Pulmonary artery endothelial cell (primary cell): ENCODE data around the gene C5. TPM values are rescaled to one million over a fixed set of nuclear protein-coding genes. Genes with fewer than 3 reads are reported as not detected.
"Not testable (repeated sequence)": the region's sequence is repeated elsewhere in the genome, so short reads cannot be mapped to it uniquely, and the experiment has no call there.

ENCODE experiments used
- DNase-seq: peaks from one replicate; pipeline ENCODE4 v3.0.0-alpha.2; 2011; ENCODE audit warnings: low read depth, low spot score
- total RNA-seq: library from RNA; depleted of rRNA; stranded (reverse); fragments of >200 nt; gene quantifications from 2 replicates; pipeline ENCODE4 v1.2.3, GENCODE V29; 2014

C5 gene
- 3.8 and 4.3 TPM in 2 replicates for total RNA-seq

GRCh38 chr9:121050128-121050988, at the start of gene C5:
Gene C5 (minus strand): TSS chr9:121050275. CDS start chr9:121050246, 29 bp downstream.
- no peak for DNase-seq

DNA sequence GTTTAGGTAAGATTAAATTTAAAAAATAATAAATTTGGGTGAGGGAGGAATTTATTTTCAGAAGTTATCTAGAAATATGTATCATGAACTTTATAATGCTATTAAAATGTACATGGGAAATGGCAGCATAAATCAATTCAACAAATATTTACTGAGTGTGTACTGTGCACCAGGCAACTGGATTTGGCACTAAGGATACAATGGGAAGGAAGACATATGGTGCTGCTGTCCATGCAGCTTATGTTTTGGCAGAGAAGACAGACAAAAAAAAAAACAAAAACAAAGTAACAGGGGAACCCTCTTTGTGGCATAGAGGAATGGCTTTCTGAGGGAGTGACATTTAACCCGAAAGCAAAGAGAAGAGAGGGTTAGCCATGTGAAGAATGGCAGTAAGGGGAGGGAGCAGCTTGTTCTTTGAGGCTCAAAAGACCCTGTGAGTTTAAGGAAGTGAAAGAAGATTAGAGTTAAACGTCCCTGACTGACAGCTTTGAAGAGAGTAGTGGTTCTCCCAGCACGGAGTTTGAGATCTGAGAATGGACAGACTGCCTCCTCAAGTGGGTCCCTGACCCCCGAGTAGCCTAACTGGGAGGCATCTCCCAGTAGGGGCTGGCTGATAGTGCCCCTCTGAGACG, 48.6 kb upstream of the C5 start:
- DNase-seq: no peak

- DNase-seq: no peak
Measured at GRCh38 chr9:121095057-121095456, 45.0 kb upstream of the C5 start.

DNA sequence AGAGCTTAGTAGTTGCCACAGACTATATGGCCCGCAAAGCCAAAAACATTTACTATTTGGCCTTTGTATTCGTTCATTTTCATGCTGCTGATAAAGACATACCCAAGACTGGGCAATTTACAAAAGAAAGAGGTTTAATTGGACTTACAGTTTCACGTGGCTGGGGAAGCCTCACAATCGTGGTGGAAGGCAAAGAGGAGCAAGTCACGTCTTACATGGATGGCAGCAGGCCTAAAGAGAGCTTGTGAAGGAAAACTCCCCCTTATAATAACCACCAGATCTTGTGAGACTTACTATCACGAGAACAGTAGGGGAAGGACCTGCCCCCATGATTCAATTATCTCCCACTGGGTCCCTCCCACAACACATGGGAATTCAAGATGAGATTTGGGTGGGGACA, 40.7 kb upstream of the C5 start:
- not testable (repeated sequence) for DNase-seq

DNA sequence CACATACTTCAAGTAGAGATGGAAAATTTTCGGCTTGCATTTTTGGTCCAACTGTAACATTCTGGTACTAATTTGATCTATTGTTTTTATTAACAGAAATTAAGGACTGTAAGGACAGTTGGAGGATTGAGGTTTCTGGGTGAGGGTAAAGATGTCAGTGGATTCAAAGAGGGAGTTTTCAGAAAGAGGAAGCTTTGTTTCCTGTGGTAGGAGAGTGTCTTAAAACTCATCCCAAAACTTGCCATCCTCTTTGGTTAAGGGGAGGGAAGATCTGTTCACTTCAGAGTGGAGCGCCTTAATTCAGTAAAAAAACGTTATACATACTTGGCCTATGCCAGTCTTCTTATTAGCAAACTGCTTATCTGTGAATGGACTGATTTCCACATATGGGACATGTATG, 38.5 kb upstream of the C5 start:
- DNase-seq: no peak

DNA sequence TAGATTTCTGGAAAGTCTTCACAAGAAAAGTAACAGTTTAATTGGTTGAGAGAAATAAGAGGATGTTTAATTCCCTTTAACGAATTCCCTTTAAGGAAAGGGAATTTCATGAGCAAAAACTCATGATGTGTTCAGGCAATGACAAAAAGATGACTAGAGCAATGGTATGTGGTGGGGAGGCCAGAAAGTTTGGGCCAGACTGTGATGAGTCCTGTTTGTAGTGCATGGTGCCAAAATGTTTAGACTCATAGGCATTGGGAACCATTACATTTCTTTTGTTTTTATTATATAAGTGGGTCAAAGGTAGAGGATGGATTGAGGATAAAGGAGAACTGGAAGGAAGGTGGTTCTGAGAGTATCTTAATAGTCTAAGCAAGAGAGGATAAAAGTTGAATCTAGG, 35.6 kb upstream of the C5 start:
- DNase-seq: no peak

GRCh38 chr9:121082075-121082474, 32.0 kb upstream of the C5 start:
- DNase-seq: no peak

- DNase-seq: no peak
Measured at GRCh38 chr9:121075251-121076036, 25.4 kb upstream of the C5 start.

DNA sequence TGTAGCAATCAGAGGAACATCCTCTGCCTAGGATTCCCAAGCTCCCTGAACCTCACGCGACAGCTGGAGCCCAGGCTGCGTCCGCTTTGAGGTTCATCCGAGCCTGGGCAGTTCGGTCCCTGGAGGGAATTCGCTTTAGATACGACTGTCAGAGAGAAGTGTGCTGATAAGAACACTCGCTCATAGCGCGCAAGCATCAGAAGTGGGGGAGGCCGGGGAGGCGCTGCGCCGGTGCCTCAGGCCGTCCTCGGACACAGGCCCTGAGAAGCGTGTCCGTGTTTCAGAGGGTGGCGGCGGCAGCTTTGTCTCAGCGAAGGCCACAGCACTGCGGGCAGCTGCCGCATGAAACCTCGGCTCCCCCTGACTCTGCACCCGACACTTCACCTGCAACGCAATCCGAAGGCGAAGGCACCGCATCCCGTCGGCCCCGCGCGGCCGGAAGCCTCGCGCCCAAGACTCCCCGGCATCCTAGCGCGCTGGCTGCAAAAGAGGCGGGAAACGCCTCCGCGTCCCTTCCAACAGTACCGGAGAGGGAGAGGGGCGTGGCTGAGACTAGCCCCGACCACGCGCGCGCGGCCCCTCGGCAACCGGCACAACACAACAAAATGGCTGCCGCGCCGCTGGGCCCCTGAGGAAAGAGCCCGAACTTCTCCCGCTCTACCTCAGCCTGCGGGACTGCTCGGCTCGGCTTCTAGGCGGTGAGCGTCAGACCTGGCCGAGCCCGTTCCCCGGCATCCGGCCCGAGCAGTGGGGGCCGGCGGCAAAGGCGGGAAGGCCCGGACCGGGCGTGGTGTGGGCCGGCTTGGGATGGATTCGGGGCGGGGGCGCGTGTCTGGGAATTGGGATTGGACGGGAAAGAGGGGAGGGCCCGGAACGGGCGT, 24.5 kb upstream of the C5 start, which contains the start of gene CNTRL:
CNTRL (plus strand) TSS at position 586 of the 881 bp plus-strand sequence. CDS start 13,372 bp downstream, outside the sequence.
- DNase-seq: peak; percentile 54

DNA sequence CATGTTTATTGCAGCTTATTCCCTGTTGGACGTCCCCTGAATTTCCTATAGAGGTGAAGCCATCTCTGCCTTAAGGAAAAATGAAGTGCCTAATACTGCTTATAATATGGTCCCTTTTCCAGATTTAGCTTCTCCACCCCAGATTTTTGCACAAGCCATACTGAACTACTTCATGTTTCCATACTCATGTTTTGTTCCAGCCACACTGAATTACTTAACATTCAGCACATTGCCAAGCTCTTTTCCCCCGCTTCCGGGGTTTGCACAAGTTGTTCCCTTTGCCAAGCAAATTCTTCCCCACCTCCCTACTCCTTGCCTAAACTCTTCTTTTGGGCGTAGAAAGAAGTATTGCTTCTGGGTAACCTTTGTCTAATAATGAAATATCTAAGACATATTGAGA, 23.0 kb upstream of the C5 start:
- DNase-seq: no peak

DNA sequence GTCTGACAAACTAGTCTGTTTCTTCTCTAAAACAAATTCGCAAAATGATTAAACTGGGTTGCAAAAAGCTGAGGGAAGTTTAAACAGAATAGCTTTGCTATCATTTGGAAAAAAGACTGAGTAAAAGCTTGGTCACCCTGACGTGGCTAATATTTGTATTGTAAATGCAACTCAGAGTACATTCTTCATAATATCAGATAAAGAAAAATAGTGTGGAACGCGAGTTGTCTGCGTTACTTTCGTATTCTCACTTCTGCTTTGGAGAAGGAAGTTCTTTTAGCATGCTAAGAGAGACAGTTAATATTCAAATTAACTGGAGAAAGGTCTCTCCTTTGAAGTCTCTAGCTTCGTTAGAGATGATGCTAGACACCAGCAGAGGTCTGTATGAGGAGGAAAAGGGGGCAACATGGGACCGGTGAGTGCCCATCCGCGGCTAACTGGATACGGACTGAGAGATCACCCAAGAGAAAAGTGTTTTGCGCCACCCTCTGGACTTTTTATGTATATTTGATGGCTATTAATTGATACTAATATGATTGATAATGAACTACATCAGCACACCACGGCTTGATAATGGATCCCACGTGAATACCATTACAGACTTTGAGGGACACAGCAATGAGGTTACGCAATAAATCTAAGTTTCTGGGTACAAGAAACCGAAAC, 21.8 kb upstream of the C5 start:
- DNase-seq: no peak

DNA sequence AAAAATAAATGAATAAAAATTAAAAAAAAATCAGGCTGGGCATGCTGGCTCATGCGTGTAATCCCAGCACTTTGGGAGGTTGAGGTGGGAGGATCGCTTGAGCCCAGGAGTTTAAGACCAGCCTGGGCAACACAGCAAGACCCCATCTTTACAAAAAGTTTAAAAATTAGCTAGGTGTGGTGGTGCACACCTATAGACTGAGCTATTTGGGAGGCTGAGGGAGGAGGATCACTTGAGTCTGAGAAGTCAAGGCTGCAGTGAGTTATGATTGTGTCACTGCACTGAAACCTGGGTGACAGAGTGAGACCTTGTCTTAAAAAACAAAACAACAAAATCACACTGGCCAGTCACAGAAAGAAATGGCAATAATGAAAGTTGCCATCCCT, 21.3 kb upstream of the C5 start:
- no peak for DNase-seq

GRCh38 chr9:121069396-121069795, 19.3 kb upstream of the C5 start:
- no peak for DNase-seq

DNA sequence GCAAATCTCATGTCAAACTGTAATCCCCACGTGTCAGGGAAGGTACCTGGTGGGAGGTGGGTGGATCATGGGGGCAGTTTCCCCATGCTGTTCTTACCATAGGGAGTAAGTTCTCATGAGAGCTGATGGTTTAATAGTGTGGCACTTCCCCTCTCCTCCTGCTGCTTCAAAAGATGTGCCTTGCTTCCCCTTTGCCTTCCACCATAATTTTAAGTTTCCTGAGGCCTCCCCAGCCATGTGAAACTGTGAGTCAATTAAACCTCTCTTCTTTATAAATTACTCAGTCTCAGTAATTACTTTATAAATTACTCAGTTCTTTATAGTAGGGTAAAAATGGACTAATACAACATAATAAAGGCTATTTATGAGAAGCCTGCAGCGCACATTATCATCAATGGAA, 17.6 kb upstream of the C5 start:
- no peak for DNase-seq

GRCh38 chr9:121066850-121067249, 16.8 kb upstream of the C5 start:
- no peak for DNase-seq

GRCh38 chr9:121059998-121060636, 10.0 kb upstream of the C5 start:
- peak; percentile 46 for DNase-seq

GRCh38 chr9:121059513-121059912, 9.4 kb upstream of the C5 start:
- DNase-seq: no peak

- DNase-seq: no peak
Measured at GRCh38 chr9:121057821-121058220, 7.7 kb upstream of the C5 start.

DNA sequence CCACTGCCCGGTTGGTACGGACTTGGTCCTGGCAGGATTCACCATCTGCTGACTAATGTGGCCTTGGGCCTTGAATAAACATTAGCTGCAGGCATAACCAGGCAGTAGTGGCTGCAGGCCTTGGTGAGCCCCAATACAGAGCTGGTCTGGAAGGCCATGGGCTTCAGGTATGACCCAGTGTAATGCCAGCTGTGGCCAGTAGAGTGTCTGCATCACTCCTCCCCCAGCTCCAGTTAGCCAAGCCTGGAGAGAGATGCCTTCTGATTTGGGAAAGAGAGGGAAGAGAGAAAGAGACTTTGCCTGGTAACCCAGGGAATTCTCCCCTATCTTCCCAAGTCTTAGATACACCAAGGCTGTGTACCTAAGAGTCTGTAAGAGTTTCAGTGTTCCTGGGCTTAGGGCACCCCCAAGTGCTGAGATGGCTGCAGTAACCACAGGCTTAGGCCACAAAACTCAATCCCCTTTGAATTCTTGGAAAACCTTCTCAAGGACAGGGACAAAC, 5.6 kb upstream of the C5 start:
- DNase-seq: no peak

DNA sequence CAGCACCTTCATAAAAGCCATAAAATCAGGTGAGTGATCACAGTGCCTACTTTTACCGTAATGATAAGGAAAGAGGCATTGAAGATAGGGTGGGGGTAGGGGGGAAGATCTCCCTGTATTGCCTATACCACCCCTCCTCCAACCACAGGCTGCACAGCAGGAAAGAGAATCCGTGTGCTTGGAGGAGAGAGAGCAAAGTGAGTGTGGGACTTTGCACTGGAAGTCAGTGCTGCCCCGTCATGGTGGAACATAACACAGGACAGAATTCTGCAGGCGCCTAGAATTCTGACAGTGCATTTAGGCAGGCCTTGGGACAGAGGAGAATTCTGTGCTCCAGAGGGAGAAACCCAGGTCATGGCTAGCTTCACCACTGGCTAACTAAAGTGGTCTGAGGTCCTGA, 3.5 kb upstream of the C5 start:
- DNase-seq: no peak
